Uterus (tissue), 4 donors: ENCODE measurements around the gene TBXT. TPM values are rescaled to one million over a fixed set of nuclear protein-coding genes. Genes with fewer than 3 reads are reported as not detected.

Experiments
- DNase-seq, 2 donors: peaks; one replicate each; pipeline ENCODE4 v3.0.0-alpha.2; 2019 to 2020
- H3K27ac ChIP-seq, 2 donors: fragments of 200-600 bp; sonication (generic); 1 replicate in 1 of 2; 2 replicates in 1 of 2; pipeline ENCODE4 v1.5.1; 2016 to 2018
- H3K27me3 ChIP-seq, 2 donors: fragments of 200-600 bp; sonication (generic); one replicate each; pipeline ENCODE4 v1.5.1; 2018 to 2019; ENCODE audit warnings: control low read depth in 1 of 2
- H3K36me3 ChIP-seq, 2 donors: fragments of 200-600 bp; sonication (generic); one replicate each; pipeline ENCODE4 v1.5.1; 2019; ENCODE audit warnings: control low read depth in 1 of 2
- H3K4me1 ChIP-seq, 2 donors: fragments of 200-600 bp; sonication (generic); one replicate each; pipeline ENCODE4 v1.5.1; 2018 to 2019; ENCODE audit warnings: control low read depth in 1 of 2
- H3K4me3 ChIP-seq, 2 donors: fragments of 200-600 bp; sonication (generic); 1 replicate in 1 of 2; 2 replicates in 1 of 2; pipeline ENCODE4 v1.5.1; 2018 to 2019; ENCODE audit warnings: mild to moderate bottlenecking in 1 of 2
- H3K9me3 ChIP-seq, 2 donors: fragments of 200-600 bp; sonication (generic); one replicate each; pipeline ENCODE4 v1.5.1; 2019; ENCODE audit warnings: control low read depth in 1 of 2
- POLR2A ChIP-seq, 2 donors: fragments of 450-650 bp; IDR thresholded peaks; one replicate each; pipeline ENCODE4 v1.6.1; 2016; ENCODE audit warnings: antibody characterized with exemption in 2 of 2, mild to moderate bottlenecking in 1 of 2, moderate library complexity in 1 of 2
- intact Hi-C: fragments of 100-400 bp; cut with DNase I; formaldehyde crosslinking; loops from one replicate; pipeline ENCODE4 v1.15.1; 2023; ENCODE audit warnings: low total_unique reads
- total RNA-seq, 4 donors: library from RNA; depleted of rRNA in 3 of 4; stranded (reverse); fragments of >200 nt in 3 of 4; gene quantifications; one replicate each; pipeline versions ENCODE4 v1.1.0 to v1.2.4, GENCODE V29; 2014 to 2023
- TF ChIP-seq, protein P1 (sequence below), 4 experiments: fragments of 200-600 bp in 2 of 4; fragments of 450-650 bp in 2 of 4; sonication (generic) in 2 of 4; IDR thresholded peaks; one replicate each; pipeline ENCODE4 v1.5.1; 2016 to 2019; ENCODE audit warnings: antibody characterized with exemption in 4 of 4, mild to moderate bottlenecking in 2 of 4, moderate library complexity in 1 of 4
- donor health status: DM: yes; HTN: yes; CAD: no.

TBXT gene, protein sequence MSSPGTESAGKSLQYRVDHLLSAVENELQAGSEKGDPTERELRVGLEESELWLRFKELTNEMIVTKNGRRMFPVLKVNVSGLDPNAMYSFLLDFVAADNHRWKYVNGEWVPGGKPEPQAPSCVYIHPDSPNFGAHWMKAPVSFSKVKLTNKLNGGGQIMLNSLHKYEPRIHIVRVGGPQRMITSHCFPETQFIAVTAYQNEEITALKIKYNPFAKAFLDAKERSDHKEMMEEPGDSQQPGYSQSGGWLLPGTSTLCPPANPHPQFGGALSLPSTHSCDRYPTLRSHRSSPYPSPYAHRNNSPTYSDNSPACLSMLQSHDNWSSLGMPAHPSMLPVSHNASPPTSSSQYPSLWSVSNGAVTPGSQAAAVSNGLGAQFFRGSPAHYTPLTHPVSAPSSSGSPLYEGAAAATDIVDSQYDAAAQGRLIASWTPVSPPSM
- total RNA-seq = not detected

DNA sequence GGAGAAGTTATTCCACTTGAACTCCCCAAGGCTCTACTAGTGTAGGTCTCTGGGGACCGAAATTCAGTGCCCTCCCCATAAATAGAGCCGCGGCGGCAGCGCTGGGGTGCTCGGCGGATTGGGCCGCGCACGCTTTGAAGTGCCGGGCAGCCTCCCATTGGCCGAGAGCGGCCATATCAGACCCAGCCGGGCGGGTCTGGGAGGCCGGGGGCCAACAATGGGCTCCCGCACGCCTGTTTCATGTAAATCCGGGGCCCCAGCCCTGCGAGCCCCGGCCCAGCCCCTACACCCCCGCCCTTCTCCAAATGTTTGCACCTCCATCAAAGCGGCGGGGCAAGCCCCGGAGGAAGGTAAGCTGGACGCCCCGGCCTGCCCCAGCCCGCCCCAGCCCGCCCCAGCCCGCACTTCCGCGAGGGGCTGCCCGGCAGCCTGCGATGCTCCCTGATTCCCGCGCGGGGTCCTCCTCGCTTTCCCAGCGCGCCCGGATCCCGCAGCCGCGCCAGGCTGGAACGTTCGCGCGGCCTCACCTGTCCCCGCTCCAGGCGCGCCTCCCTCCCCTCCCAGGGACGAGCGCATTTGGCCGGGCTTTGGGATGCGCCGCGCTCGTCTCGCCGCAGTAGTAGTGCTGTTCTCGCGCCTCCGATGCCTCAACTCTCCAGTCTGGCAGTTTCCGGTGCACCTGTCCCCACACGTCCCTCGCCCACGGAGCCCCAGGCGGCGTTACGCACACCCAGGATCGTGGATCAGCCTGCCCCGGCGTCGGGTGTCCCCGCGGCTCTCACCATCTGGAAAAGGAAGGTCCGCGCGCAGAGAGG lies at the start of gene TBXT:
Gene TBXT (minus strand): TSS at position 51 of the 815 bp plus-strand sequence. CDS start 260 bp downstream, outside the sequence.
- H3K27me3 ChIP-seq = peaks cover 0 to 57% of the 10 kb centered on the region in 2 donors
- no peaks in the 10 kb centered on the region for H3K9me3 ChIP-seq
- peak within 1 kb of the TSS in 1 of 2 donors; percentile 13 for H3K4me3 ChIP-seq
- no peak within 1 kb of the TSS for H3K27ac ChIP-seq
- TF ChIP-seq, protein P1, sequence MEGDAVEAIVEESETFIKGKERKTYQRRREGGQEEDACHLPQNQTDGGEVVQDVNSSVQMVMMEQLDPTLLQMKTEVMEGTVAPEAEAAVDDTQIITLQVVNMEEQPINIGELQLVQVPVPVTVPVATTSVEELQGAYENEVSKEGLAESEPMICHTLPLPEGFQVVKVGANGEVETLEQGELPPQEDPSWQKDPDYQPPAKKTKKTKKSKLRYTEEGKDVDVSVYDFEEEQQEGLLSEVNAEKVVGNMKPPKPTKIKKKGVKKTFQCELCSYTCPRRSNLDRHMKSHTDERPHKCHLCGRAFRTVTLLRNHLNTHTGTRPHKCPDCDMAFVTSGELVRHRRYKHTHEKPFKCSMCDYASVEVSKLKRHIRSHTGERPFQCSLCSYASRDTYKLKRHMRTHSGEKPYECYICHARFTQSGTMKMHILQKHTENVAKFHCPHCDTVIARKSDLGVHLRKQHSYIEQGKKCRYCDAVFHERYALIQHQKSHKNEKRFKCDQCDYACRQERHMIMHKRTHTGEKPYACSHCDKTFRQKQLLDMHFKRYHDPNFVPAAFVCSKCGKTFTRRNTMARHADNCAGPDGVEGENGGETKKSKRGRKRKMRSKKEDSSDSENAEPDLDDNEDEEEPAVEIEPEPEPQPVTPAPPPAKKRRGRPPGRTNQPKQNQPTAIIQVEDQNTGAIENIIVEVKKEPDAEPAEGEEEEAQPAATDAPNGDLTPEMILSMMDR (IDR thresholded peaks at IDR 0.05) = no peak
- no peak for TF ChIP-seq POLR2A (IDR thresholded peaks at IDR 0.05)
- H3K36me3 ChIP-seq = no peaks in the 10 kb centered on the region
- H3K4me1 ChIP-seq = peaks cover 0 to 26% of the 10 kb centered on the region in 2 donors
- intact Hi-C loops = no loop called here
- no peak for DNase-seq

DNA sequence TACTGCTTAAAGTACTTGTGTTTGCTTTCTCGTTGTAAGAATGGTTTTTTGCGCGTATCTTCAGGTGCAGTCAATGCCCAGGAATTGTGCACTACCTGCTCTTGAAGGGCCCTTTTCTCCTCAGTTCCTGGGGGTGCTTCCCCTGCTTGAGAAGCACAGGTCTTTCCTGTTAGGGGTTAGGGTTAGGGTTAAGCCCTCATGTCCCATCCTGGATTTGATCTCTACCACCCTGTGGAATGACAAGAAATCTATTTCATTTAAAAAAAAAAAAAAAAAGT lies 39.6 kb upstream of the TBXT start:
- TF ChIP-seq, protein P1 (IDR thresholded peaks at IDR 0.05) = no peak
- TF ChIP-seq POLR2A (IDR thresholded peaks at IDR 0.05) = no peak
- intact Hi-C loops = no loop called here
- Histone ChIP-seq H3K27ac (no peak overlapping the region), H3K9me3 (no peaks in the 10 kb centered on the region), H3K27me3 (no peaks in the 10 kb centered on the region), H3K4me3 (no peak overlapping the region), H3K4me1 (no peaks in the 10 kb centered on the region), H3K36me3 (no peaks in the 10 kb centered on the region)
- no peak for DNase-seq

DNA sequence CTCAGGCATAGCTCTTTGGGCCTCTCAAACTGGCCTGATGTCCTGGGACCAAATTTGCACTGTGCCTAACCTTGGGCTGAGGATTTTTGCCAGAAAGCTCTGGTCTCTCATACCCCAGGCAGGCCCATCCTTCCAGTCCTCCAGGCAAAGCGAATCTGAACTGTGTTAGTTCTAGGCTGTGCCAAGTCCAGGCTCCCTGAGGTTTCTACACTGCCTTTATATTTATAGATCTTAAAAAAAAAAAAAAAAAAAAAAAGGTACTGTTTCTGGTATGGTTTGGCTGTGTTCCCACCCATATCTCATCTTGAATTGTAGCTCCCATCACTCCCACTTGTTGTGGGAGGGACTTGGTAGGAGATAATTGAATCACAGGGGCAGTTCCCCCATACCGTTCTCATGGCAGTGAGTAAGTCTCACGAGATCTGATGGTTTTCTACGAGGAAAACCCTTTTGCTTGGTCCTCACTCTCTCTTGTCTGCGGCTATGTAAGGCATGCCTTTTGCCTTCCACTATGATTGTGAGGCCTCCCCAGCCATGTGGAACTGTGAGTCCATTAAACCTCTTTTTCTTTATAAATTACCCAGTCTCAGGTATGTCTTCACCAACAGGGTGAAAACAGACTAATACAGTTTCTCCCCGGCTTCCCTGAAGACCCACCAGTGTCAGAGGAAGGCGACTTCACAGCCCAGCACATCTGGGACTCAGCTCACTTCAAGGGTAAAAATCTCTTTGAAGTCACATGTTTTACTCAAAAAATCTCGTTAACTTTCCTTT lies 39.0 kb upstream of the TBXT start:
- H3K36me3 ChIP-seq = no peaks in the 10 kb centered on the region
- TF ChIP-seq, protein P1 (IDR thresholded peaks at IDR 0.05) = no peak
- TF ChIP-seq POLR2A (IDR thresholded peaks at IDR 0.05) = no peak
- H3K27me3 ChIP-seq = no peaks in the 10 kb centered on the region
- no peaks in the 10 kb centered on the region for H3K9me3 ChIP-seq
- H3K27ac ChIP-seq = no peak overlapping the region
- no peak overlapping the region for H3K4me3 ChIP-seq
- DNase-seq = no peak
- no peaks in the 10 kb centered on the region for H3K4me1 ChIP-seq
- intact Hi-C loops = no loop called here

DNA sequence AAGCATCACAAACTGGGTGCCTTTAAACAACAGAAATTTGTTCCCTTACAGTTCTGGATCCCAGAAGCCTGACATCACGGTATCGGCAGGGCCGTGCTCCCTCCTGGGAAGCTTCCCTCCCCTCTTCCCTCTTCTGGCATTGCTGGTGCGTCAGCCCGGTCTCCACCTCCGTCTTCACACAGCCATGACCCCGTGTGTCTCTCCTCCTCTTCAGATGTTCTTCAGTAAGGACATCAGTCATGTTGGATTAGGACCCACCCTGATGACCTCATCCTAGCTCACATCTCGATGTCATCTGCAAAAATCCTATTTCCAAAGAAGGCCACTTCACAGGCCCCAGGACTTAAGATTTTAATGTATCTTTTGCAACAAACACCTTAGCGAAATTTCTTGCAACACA lies 38.4 kb upstream of the TBXT start:
- TF ChIP-seq, protein P1 (IDR thresholded peaks at IDR 0.05) = no peak
- TF ChIP-seq POLR2A (IDR thresholded peaks at IDR 0.05) = no peak
- no peak for DNase-seq
- Histone ChIP-seq H3K4me3 (no peak overlapping the region), H3K36me3 (no peaks in the 10 kb centered on the region), H3K27ac (no peak overlapping the region), H3K4me1 (no peaks in the 10 kb centered on the region), H3K27me3 (no peaks in the 10 kb centered on the region), H3K9me3 (no peaks in the 10 kb centered on the region)
- intact Hi-C loops = no loop called here
